Measurements from ENCODE around the gene ADCY5. TPM values are rescaled to one million over a fixed set of nuclear protein-coding genes. Genes with fewer than 3 reads are reported as not detected.
A peak's percentile ranks its signal among the peaks of the same experiment; 100 is the strongest.

The ADCY5 gene
- total RNA-seq, 1 experiment from 2014 or later: 0.90 TPM

- no peak for DNase-seq (ENCODE audit: low spot score)
Observed at GRCh38 chr3:123406598-123406997, 42.3 kb downstream of the ADCY5 start.

- no peak for DNase-seq (ENCODE audit: low spot score)
Observed at GRCh38 chr3:123405936-123406510, 42.9 kb downstream of the ADCY5 start.

- no peak for DNase-seq (ENCODE audit: low spot score)
Observed at GRCh38 chr3:123405021-123405420, 43.9 kb downstream of the ADCY5 start.

GRCh38 chr3:123404391-123404790 is 44.5 kb downstream of the ADCY5 start:
- no peak for DNase-seq (ENCODE audit: low spot score)

GRCh38 chr3:123401836-123402530 is 46.9 kb downstream of the ADCY5 start:
- no peak for DNase-seq (ENCODE audit: low spot score)

- DNase-seq (ENCODE audit: low spot score): no peak
Observed at GRCh38 chr3:123400169-123400568, 48.7 kb downstream of the ADCY5 start.

GRCh38 chr3:123399653-123400052 is 49.2 kb downstream of the ADCY5 start:
- DNase-seq (ENCODE audit: low spot score): no peak

GRCh38 chr3:123397921-123398785 is 50.7 kb downstream of the ADCY5 start:
- DNase-seq (ENCODE audit: low spot score): no peak

GRCh38 chr3:123397050-123397590 is 51.8 kb downstream of the ADCY5 start:
- DNase-seq (ENCODE audit: low spot score): no peak

GRCh38 chr3:123396171-123397049 is 52.5 kb downstream of the ADCY5 start:
- no peak for DNase-seq (ENCODE audit: low spot score)

- DNase-seq (ENCODE audit: low spot score): no peak
Observed at GRCh38 chr3:123395235-123395634, 53.7 kb downstream of the ADCY5 start.

- no peak for DNase-seq (ENCODE audit: low spot score)
Observed at GRCh38 chr3:123394391-123395020, 54.4 kb downstream of the ADCY5 start.

GRCh38 chr3:123392871-123393620 is 55.8 kb downstream of the ADCY5 start:
- DNase-seq (ENCODE audit: low spot score): peak; percentile 23

GRCh38 chr3:123392368-123392767 is 56.5 kb downstream of the ADCY5 start:
- DNase-seq (ENCODE audit: low spot score): no peak

- peak; percentile 13 for DNase-seq (ENCODE audit: low spot score)
Observed at GRCh38 chr3:123390865-123391600, 57.9 kb downstream of the ADCY5 start.

- DNase-seq (ENCODE audit: low spot score): no peak
Observed at GRCh38 chr3:123389628-123389918, 59.3 kb downstream of the ADCY5 start.

- DNase-seq (ENCODE audit: low spot score): no peak
Observed at GRCh38 chr3:123388811-123389627, 59.9 kb downstream of the ADCY5 start.

- no peak for DNase-seq (ENCODE audit: low spot score)
Observed at GRCh38 chr3:123388042-123388441, 60.8 kb downstream of the ADCY5 start.

- DNase-seq (ENCODE audit: low spot score): no peak
Observed at GRCh38 chr3:123387532-123387931, 61.4 kb downstream of the ADCY5 start.

Data from A172 (cell line).